Skeletal muscle satellite cell (primary cell): Measurements from ENCODE around the gene MPRIP.

Experiments
- H3K27me3 ChIP-seq: 2 replicates; pipeline ENCODE4 v1.7.0; 2013; ENCODE audit warnings: low read length; ENCODE audit not compliant: control insufficient read depth, insufficient read depth
- H3K36me3 ChIP-seq: 2 replicates; pipeline ENCODE4 v1.7.0; 2013; ENCODE audit warnings: mild to moderate bottlenecking, control low read depth, low read length; ENCODE audit not compliant: insufficient read depth
- H3K4me1 ChIP-seq: 2 replicates; pipeline ENCODE4 v1.7.0; 2013; ENCODE audit warnings: low read length; ENCODE audit not compliant: control insufficient read depth, insufficient read depth
- H3K4me2 ChIP-seq: 2 replicates; pipeline ENCODE4 v1.7.0; 2013; ENCODE audit warnings: mild to moderate bottlenecking, low read length
- H3K4me3 ChIP-seq: 2 replicates; pipeline ENCODE4 v1.7.0; 2013; ENCODE audit warnings: low read length
- H3K9ac ChIP-seq: 2 replicates; pipeline ENCODE4 v1.7.0; 2013; ENCODE audit warnings: mild to moderate bottlenecking, low read depth, low read length, moderate library complexity
- H3K9me3 ChIP-seq: replicated peaks from 2 replicates; pipeline ENCODE4 v1.7.0; 2013; ENCODE audit warnings: mild to moderate bottlenecking, control low read depth, low read length

Gene MPRIP

GRCh38 chr17:17079761-17080160 is 37.5 kb downstream of the MPRIP start:
- Histone ChIP-seq H3K9ac (no peak overlapping the region), H3K36me3 (peaks cover 75% of the 10 kb centered on the region), H3K9me3 (no peaks in the 10 kb centered on the region), H3K4me3 (no peak overlapping the region), H3K27me3 (no peaks in the 10 kb centered on the region), H3K4me1 (peaks cover 48% of the 10 kb centered on the region), H3K4me2 (no peak overlapping the region)

GRCh38 chr17:17080181-17080631 is 37.9 kb downstream of the MPRIP start:
- no peaks in the 10 kb centered on the region for H3K9me3 ChIP-seq
- H3K4me1 ChIP-seq: peaks cover 43% of the 10 kb centered on the region
- H3K27me3 ChIP-seq: no peaks in the 10 kb centered on the region
- no peak overlapping the region for H3K4me3 ChIP-seq
- H3K36me3 ChIP-seq: peaks cover 77% of the 10 kb centered on the region
- no peak overlapping the region for H3K9ac ChIP-seq
- no peak overlapping the region for H3K4me2 ChIP-seq

DNA sequence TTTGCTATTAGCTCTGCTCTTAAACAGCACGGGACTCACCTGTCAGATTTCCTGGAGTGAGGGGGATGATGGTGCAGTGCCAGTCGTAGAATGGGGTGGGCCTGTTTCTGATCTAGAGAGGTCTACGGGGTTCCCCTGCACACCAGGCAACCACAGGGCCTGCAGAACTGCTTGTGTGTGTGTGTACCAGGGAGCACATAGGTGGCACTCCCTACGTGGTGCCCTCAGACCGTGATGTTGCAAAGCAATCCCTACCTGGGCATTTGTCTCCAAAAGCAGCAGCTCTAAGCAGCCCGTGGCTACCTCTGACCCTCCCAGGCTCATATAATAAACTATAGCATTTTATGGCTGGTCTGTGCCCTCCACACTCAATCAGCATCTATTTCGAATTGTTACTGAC is 38.5 kb downstream of the MPRIP start:
- H3K9me3 ChIP-seq: no peaks in the 10 kb centered on the region
- peaks cover 76% of the 10 kb centered on the region for H3K36me3 ChIP-seq
- H3K4me1 ChIP-seq: peaks cover 38% of the 10 kb centered on the region
- no peaks in the 10 kb centered on the region for H3K27me3 ChIP-seq
- no peak overlapping the region for H3K9ac ChIP-seq
- no peak overlapping the region for H3K4me2 ChIP-seq
- no peak overlapping the region for H3K4me3 ChIP-seq

- no peaks in the 10 kb centered on the region for H3K9me3 ChIP-seq
These were observed 39.2 kb downstream of the MPRIP start for GRCh38 chr17:17081304-17081940.

GRCh38 chr17:17082878-17083277 is 40.6 kb downstream of the MPRIP start:
- H3K4me1 ChIP-seq: peaks cover 37% of the 10 kb centered on the region
- H3K36me3 ChIP-seq: peaks cover 72% of the 10 kb centered on the region
- no peaks in the 10 kb centered on the region for H3K27me3 ChIP-seq
- no peaks in the 10 kb centered on the region for H3K9me3 ChIP-seq
- H3K9ac ChIP-seq: no peak overlapping the region
- no peak overlapping the region for H3K4me3 ChIP-seq
- H3K4me2 ChIP-seq: no peak overlapping the region

More at GRCh38 chr17:17081304-17081940, 39.2 kb downstream of the MPRIP start:
- Histone ChIP-seq H3K9ac (no peak overlapping the region), H3K4me1 (peaks cover 31% of the 10 kb centered on the region), H3K27me3 (no peaks in the 10 kb centered on the region), H3K36me3 (peaks cover 76% of the 10 kb centered on the region), H3K4me2 (peak overlapping the region; percentile 22), H3K4me3 (no peak overlapping the region)

- peaks cover 72% of the 10 kb centered on the region for H3K36me3 ChIP-seq
- H3K9me3 ChIP-seq: no peaks in the 10 kb centered on the region
- no peak overlapping the region for H3K4me3 ChIP-seq
- no peak overlapping the region for H3K9ac ChIP-seq
- H3K4me2 ChIP-seq: no peak overlapping the region
- no peaks in the 10 kb centered on the region for H3K27me3 ChIP-seq
- peaks cover 33% of the 10 kb centered on the region for H3K4me1 ChIP-seq
These were observed 42.1 kb downstream of the MPRIP start for GRCh38 chr17:17084317-17084835.

DNA sequence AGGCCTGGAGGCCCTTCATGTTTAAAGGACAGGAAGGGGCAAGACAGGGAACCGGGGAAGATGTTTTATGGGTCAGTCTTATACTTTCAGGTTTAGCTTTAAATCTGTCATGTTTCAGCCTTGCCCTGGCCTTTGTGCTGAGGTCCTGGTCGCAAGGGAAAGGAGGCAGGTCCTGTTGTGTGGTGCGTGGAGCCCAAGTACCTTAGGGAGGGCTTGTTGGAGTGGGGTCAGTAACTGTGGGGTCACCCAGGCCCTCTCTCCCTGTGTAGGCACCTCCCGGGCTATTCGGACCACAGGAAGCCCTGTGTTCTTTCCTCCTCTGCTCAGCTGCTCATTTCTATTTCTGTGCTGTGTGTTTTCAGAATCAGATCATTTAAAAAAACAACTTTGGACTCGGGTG is 42.7 kb downstream of the MPRIP start:
- Histone ChIP-seq H3K4me1 (peaks cover 27% of the 10 kb centered on the region), H3K27me3 (no peaks in the 10 kb centered on the region), H3K4me3 (no peak overlapping the region), H3K36me3 (peaks cover 72% of the 10 kb centered on the region), H3K4me2 (no peak overlapping the region), H3K9me3 (no peaks in the 10 kb centered on the region), H3K9ac (no peak overlapping the region)

DNA sequence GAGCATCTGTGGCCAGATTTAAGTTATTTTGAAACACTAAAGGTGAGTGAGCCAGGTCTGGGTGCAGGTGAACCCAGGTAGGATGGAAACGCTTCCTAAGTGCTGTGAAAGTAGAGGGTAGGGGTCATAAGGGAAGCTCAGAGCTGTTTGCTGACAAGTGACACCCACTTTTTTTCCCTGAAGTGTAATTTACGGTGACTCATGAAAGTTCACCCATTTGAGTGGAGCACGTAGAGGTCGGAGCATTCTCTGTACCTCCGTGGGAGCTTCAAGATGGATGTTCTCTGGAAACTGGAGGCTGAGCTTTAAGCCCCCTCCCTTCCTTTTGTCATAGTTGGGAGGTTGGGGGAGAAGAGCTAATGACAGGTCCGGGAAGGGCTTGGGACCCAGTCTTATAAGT is 44.3 kb downstream of the MPRIP start:
- Histone ChIP-seq H3K36me3 (peaks cover 81% of the 10 kb centered on the region), H3K9me3 (no peaks in the 10 kb centered on the region), H3K9ac (no peak overlapping the region), H3K4me1 (peaks cover 15% of the 10 kb centered on the region), H3K4me2 (no peak overlapping the region), H3K4me3 (no peak overlapping the region), H3K27me3 (no peaks in the 10 kb centered on the region)

- no peak overlapping the region for H3K4me2 ChIP-seq
- no peak overlapping the region for H3K9ac ChIP-seq
- no peak overlapping the region for H3K4me3 ChIP-seq
- H3K27me3 ChIP-seq: no peaks in the 10 kb centered on the region
- H3K36me3 ChIP-seq: peaks cover 89% of the 10 kb centered on the region
- peaks cover 12% of the 10 kb centered on the region for H3K4me1 ChIP-seq
- H3K9me3 ChIP-seq: no peaks in the 10 kb centered on the region
These were observed 45.3 kb downstream of the MPRIP start for GRCh38 chr17:17087424-17088015.

DNA sequence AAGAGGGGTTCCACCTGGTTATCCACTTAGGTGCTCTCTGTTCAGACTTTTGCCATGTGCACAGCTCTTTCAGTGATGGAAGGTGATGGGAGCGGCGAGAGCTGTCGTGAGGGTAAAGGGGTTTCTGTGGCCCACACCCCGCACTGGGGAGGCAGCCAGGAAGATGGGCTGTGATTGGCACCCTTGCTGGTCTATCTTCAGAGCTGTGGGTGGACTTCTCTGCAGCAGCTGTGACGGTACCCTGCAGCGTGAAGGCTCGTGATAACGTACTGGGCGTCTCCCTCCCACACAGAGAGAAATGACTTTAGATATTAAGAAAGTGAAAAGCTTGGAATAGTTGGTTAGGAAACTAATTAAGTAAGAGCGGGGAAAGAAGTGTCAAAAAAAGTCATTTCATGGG is 45.8 kb downstream of the MPRIP start:
- Histone ChIP-seq H3K27me3 (no peaks in the 10 kb centered on the region), H3K9me3 (no peaks in the 10 kb centered on the region), H3K36me3 (peaks cover 88% of the 10 kb centered on the region), H3K4me2 (no peak overlapping the region), H3K9ac (no peak overlapping the region), H3K4me1 (peaks cover 12% of the 10 kb centered on the region), H3K4me3 (no peak overlapping the region)

- H3K9me3 ChIP-seq: no peaks in the 10 kb centered on the region
- no peak overlapping the region for H3K4me3 ChIP-seq
- H3K36me3 ChIP-seq: peaks cover 87% of the 10 kb centered on the region
- H3K4me2 ChIP-seq: no peak overlapping the region
- H3K27me3 ChIP-seq: no peaks in the 10 kb centered on the region
- H3K4me1 ChIP-seq: peaks cover 16% of the 10 kb centered on the region
- H3K9ac ChIP-seq: no peak overlapping the region
These were observed 46.6 kb downstream of the MPRIP start for GRCh38 chr17:17088541-17089525.
